Activated CD8-positive, alpha-beta T cell treated with anti-CD3 and anti-CD28 coated beads for 36 hours (primary cell): ENCODE data around the gene RAET1L. TPM values are rescaled to one million over a fixed set of nuclear protein-coding genes. Genes with fewer than 3 reads are reported as not detected.

Experiments used
- ATAC-seq: fragments of 200-7000 bp; cut with Tn5 transposase; one replicate; pipeline ENCODE4 v1.10.0; 2021; ENCODE audit warnings: mild to moderate bottlenecking, moderate library complexity
- CTCF ChIA-PET: fragments of 350-600 bp; sonication (Branson Sonifier 250); formaldehyde crosslinking; loops from one replicate; lab custom pipeline; 2021; ENCODE audit warnings: antibody characterized with exemption; lab: Charles Lee
- POLR2A ChIA-PET: fragments of 350-600 bp; sonication (Branson Sonifier 250); formaldehyde crosslinking; loops from one replicate; lab custom pipeline; 2021; ENCODE audit warnings: antibody characterized with exemption; lab: Charles Lee
- DNase-seq: peaks from one replicate; pipeline ENCODE4 v3.0.0-alpha.2; 2020
- H3K27ac Mint-ChIP-seq: one replicate; pipeline ENCODE4 v1.8.0; 2021; ENCODE audit warnings: mild to moderate bottlenecking, mixed read lengths
- H3K27me3 Mint-ChIP-seq: one replicate; pipeline ENCODE4 v1.8.0; 2021; ENCODE audit warnings: mixed read lengths
- H3K36me3 Mint-ChIP-seq: one replicate; pipeline ENCODE4 v1.8.0; 2021; ENCODE audit warnings: low read depth, mixed read lengths
- H3K4me1 Mint-ChIP-seq: one replicate; pipeline ENCODE4 v1.8.0; 2021; ENCODE audit warnings: low read depth, mixed read lengths
- H3K4me3 Mint-ChIP-seq: one replicate; pipeline ENCODE4 v1.8.0; 2021; ENCODE audit warnings: mild to moderate bottlenecking, moderate library complexity, mixed read lengths
- H3K9me3 Mint-ChIP-seq: one replicate; pipeline ENCODE4 v1.8.0; 2021; ENCODE audit warnings: mixed read lengths
- CTCF ChIP-seq: fragments of 200-600 bp; IDR thresholded peaks from one replicate; pipeline ENCODE4 v1.8.0; 2022; ENCODE audit warnings: antibody characterized with exemption, mild to moderate bottlenecking
- intact Hi-C: fragments of 100-400 bp; cut with micrococcal nuclease; formaldehyde crosslinking; loops from one replicate; pipeline ENCODE4 v1.10.0; 2022
- total RNA-seq, 2 experiments: library from RNA; stranded (reverse); gene quantifications; one replicate each; pipeline ENCODE4 v1.2.3, GENCODE V29; 2021

Gene RAET1L
- total RNA-seq, 2 experiments from 2014 or later = not detected

DNA sequence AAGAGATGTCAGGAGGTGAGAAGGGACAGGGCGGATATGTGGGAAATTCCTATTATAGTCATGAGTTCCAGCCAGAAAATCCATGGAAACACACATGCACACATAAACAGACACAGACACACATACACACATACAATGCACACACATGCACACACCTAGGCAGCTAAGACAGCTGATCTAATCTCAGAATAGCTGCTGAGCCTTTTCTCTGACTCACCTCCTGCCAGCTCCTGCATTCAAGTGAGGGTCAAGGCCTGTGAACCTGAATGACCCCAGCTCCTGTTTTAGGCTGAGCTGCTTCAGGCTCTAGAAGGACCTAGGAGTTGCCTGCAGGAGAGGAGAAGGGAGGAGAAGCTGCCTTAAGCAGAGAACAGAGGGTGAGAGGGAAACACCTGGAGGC lies 21.6 kb upstream of the RAET1L start:
- ATAC-seq = no peak
- H3K27me3 Mint-ChIP-seq = peaks cover 37% of the 10 kb centered on the region
- H3K4me1 Mint-ChIP-seq = no peaks in the 10 kb centered on the region
- H3K36me3 Mint-ChIP-seq = no peaks in the 10 kb centered on the region
- intact Hi-C loops = no loop called here
- TF ChIP-seq CTCF = no peak
- ChIA-PET POLR2A (no interaction called here), CTCF (interaction anchor here (1.6 kb wide), 1 partner anchor 8 kb away, joined by 4 read pairs; no protein-coding TSS in a partner anchor)
- no peak for DNase-seq
- H3K4me3 Mint-ChIP-seq = no peak overlapping the region
- no peaks in the 10 kb centered on the region for H3K9me3 Mint-ChIP-seq
- no peak overlapping the region for H3K27ac Mint-ChIP-seq

GRCh38 chr6:150044621-150045145 lies 19.4 kb upstream of the RAET1L start:
- Mint-ChIP-seq H3K27me3 (peaks cover 36% of the 10 kb centered on the region), H3K4me3 (no peak overlapping the region), H3K9me3 (no peaks in the 10 kb centered on the region), H3K27ac (no peak overlapping the region), H3K36me3 (no peaks in the 10 kb centered on the region), H3K4me1 (no peaks in the 10 kb centered on the region)
- ATAC-seq (no peak), DNase-seq (no peak)
- intact Hi-C loops = no loop called here
- TF ChIP-seq CTCF = no peak
- ChIA-PET POLR2A (no interaction called here), CTCF (no interaction called here)

- peaks cover 45% of the 10 kb centered on the region for H3K27me3 Mint-ChIP-seq
- DNase-seq (no peak), ATAC-seq (no peak)
- POLR2A ChIA-PET = no interaction called here
- no peak overlapping the region for H3K4me3 Mint-ChIP-seq
- H3K36me3 Mint-ChIP-seq = no peaks in the 10 kb centered on the region
- H3K4me1 Mint-ChIP-seq = no peaks in the 10 kb centered on the region
- TF ChIP-seq CTCF = no peak
- intact Hi-C loops = no loop called here
- no peak overlapping the region for H3K27ac Mint-ChIP-seq
- CTCF ChIA-PET = interaction anchor here (1.3 kb wide), 1 partner anchor 114 kb away, joined by 3 read pairs; no protein-coding TSS in a partner anchor
- H3K9me3 Mint-ChIP-seq = no peaks in the 10 kb centered on the region
These were observed 18.4 kb upstream of the RAET1L start for GRCh38 chr6:150043501-150044412.

- H3K4me1 Mint-ChIP-seq = peaks cover 4% of the 10 kb centered on the region
- no peaks in the 10 kb centered on the region for H3K36me3 Mint-ChIP-seq
- intact Hi-C loops = no loop called here
- peaks cover 49% of the 10 kb centered on the region for H3K27me3 Mint-ChIP-seq
- POLR2A ChIA-PET = no interaction called here
- H3K9me3 Mint-ChIP-seq = no peaks in the 10 kb centered on the region
- CTCF ChIA-PET = interaction anchor here (1.3 kb wide), 1 partner anchor 114 kb away, joined by 3 read pairs; no protein-coding TSS in a partner anchor
- ATAC-seq (no peak), DNase-seq (no peak)
- no peak overlapping the region for H3K27ac Mint-ChIP-seq
- TF ChIP-seq CTCF = no peak
- H3K4me3 Mint-ChIP-seq = no peak overlapping the region
These were observed 17.8 kb upstream of the RAET1L start for GRCh38 chr6:150043096-150043495.
